Superior temporal gyrus (tissue), 1 donor: ENCODE measurements around the gene CPA3.

Experiments used
- DNase-seq: peaks from one replicate; pipeline ENCODE4 v3.0.0-alpha.2; 2016; ENCODE audit errors: extremely low spot score

Gene CPA3, protein sequence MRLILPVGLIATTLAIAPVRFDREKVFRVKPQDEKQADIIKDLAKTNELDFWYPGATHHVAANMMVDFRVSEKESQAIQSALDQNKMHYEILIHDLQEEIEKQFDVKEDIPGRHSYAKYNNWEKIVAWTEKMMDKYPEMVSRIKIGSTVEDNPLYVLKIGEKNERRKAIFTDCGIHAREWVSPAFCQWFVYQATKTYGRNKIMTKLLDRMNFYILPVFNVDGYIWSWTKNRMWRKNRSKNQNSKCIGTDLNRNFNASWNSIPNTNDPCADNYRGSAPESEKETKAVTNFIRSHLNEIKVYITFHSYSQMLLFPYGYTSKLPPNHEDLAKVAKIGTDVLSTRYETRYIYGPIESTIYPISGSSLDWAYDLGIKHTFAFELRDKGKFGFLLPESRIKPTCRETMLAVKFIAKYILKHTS

DNA sequence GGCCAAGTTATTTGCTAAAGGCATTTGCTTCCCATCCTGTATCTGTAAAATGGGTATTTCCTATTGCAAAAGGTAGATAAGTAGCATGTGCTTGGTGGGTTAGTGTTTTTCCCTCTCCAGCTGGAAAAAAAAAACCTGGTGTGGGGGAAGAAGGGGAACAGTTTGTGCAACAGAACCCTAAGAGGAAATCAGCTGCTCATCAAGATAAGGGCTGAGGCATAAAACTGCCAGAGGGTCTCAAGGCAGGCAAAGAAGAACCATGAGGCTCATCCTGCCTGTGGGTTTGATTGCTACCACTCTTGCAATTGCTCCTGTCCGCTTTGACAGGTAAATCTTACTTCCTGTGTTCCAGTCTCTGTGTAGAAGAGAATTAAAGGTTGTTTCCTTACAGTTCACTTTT, at the start of gene CPA3:
Gene CPA3 (plus strand): TSS at position 248 of the 400 bp plus-strand sequence. CDS start 12 bp downstream, at position 260.
- no peak for DNase-seq

DNA sequence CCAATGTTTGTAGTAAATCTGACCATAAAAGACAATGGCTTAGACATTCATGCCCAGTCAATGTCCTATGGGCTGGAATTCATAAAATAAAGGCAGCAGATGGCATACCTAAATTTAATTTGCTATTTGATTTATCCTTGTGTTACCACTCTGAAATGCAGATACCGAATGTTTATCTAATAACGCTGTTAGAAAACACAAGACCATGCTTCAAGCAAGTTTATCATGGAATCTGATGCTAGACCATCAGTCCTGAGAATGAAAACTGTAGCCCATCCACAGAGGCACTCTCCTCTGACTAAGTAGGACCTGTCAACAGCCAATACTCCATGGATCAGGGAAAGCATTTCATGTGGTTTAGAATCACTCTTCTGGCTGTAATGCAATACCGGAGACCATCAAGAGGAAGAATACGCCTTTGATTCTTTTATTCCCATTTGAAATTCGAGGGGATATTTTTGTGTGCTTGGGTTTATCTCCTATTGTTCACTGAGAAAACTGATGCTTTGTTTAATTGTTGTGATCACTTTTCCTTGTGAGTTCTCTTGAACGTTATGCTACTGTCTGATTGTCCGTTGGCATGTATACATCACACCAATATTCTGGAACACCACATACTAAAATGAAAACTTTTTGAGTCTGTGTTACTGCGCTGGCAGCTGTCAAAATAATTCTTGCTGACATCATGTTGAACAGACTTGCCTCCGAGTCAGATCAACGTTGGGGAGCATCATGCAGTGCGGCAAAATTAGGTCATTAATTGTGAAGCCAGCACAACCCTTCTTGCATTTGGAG, 49.6 kb upstream of the CPA3 start:
- DNase-seq: peak; percentile 60

DNA sequence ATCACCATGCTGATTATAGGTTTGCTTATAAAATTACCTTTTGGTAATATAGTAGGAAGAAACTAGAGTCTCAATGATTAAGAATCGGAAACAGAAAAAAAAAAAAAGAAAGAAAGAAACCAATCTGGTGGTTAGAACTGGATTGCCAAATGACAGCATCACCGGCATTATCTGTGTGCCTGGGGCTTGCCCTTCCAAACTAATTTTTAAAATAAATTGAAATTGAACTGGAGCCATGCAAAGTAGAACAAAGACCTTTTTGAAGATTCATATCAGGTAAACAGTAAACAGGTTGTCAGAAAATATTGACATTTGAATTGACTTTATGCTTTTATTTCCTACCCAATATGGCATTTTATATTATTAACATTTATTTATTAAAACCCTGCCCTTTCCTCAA, 48.7 kb upstream of the CPA3 start:
- DNase-seq: no peak

DNA sequence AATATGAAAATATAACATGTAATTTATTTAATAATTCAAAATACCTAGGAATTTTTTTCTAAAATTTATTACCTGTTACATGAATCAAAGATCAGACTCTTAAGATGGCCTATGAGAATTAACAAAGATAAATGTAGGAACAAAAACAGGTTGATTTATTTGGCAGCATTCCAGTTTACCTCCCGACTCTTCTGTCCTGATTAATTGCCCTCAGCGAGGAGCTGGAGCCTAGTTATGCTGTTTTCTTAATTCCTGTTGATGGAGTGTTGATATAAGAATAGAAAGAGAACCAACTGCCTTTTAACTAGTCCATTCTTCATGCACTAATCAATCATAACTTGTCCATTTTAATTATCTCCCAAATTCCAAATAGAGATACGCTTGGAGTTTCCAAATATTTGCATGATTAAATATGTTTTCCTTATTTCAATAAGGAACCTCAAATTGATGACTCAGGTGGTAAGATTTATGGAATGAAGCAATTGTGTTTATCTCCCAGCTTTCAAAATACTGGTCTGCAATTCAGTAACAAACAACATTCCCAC, 48.0 kb upstream of the CPA3 start:
- DNase-seq: no peak

DNA sequence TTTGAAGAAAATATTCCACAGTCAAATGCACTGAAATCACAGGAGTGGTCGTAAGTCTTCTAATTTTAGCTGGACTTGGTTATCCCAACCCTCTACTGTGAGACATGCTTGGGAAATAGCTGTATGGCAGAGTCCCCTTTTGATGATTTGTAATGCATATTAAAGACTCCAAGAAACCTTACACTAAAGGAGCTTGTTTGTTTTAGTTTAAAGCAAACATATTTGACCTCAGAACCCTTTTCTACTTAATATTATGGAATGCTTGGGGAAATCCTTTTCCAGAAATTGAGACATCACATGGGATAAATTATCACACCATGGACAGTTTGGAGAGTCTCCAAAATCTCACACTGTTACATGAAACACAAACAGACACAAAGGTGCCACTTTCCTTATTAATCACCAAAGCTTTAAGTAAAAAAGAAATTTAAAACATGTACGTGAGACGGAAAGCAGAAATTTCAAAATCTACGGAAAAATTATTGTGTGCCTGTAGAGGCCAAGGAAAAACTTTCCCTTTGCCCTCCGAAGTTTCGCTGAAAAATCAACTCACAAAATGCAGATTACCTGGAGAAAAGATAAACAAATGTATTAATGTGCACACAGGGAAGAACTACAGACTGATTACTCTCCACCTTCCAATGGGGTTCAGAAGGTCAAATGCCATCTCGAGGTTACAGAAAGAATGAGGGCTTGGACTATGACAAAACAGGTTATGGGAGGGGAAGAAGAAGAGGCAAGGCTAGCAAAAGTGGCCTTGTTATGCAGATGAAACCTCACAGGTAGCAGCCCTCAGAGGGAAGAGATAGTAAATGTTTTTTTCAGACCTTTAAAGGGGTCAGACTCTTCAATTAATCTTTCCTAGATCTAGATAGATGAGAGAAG, 44.5 kb upstream of the CPA3 start:
- DNase-seq: no peak

DNA sequence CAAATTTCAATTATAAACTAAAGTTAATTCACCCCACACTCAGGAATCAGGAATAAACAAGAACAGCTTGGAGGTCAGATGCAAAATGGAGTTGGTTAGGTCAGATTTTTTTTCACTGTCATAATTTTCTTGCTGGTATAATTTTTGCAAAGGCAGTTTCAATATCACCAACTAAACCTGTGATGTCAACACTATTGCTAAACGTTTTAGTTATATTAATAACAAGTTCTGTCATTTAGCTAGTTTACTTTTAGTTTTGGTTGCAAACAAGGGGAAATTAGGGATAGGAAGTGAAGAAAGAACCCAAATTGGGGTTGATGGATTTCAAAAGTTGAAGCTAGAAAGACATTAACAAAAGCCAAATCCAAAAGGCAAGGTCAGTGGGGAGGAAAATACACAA, 42.1 kb upstream of the CPA3 start:
- no peak for DNase-seq

DNA sequence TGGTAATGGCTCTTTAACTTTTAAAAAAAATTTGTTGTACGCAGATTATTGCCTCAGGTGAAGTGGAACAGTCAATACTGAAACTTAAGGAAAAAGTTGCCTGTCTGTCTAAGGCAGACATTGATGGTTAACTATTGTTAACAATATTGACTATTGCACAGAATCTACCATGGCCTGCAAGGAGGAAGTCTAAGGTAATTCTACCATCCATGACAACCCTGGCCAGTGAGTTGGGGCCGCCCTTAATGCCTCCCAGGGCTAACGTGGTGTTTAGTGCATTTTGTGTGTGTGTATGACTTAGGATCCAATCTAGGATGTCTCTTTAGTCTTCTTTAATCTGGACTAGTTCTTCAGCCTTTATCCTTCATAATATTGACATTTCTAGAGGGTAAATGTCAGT, 39.6 kb upstream of the CPA3 start:
- DNase-seq: no peak

DNA sequence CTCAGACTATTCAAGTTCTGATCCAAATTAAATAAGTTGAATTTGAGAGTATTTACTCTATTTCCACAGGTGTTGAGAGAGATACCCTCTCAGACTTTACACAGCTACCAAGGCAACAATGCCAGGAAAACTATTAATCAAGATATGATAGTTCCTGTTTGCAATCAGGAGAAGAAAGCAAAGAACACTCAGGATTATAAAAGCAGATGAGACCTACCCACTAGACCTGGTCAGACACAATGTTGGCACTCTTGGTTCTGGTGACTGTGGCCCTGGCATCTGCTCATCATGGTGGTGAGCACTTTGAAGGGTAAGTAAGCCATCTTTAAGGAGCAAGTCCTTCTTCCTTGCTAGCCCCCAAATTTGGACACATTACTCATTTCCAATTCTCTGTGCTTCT, 37.5 kb upstream of the CPA3 start, which contains the start of gene CPB1:
Gene CPB1 (plus strand): TSS at position 227 of the 400 bp plus-strand sequence. CDS start 13 bp downstream, at position 240.
- DNase-seq: no peak

DNA sequence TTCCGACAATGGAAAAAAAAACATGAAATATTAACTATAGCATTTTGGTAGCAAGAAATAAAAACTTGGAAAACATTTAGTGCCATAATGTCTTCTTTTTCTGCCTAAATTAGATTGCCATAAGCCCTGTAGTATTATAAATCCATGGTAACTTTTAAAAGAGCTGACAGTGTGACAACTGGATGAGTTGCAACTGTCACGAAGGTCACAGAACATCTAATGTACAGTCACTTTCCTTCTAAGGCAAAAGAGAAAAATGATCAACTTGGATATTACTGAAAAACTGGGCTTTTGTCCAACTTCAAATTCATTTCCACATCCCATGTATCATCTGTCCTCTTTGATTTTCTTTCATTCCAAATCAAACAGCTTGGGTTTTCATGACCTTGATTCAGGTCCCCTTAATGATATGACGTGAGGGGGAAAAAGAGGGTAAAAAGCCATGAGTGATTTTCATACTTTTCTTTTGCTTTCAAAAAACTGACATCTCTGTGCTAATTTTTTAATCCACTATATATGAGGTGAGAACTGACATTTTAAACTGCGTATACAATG, 36.9 kb upstream of the CPA3 start:
- no peak for DNase-seq

DNA sequence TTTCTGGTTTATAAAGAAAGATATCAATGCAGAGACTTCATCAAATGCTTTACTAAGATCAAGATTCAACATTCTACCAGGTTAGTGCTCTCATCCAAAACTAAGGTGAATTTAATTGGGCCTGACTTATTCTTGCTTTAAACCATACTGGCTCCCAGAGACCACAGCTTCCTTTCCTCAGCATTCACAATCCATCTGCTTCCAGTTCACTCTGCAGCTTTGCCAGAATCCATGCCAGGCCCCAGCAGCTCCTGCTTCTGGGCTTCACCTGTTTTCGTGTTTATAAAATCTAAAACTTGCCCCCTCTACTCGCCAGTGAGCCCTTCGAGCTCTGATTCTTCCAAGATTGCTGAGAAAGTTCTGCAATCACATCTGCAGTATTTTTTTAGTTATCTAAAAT, 35.2 kb upstream of the CPA3 start:
- DNase-seq: no peak

DNA sequence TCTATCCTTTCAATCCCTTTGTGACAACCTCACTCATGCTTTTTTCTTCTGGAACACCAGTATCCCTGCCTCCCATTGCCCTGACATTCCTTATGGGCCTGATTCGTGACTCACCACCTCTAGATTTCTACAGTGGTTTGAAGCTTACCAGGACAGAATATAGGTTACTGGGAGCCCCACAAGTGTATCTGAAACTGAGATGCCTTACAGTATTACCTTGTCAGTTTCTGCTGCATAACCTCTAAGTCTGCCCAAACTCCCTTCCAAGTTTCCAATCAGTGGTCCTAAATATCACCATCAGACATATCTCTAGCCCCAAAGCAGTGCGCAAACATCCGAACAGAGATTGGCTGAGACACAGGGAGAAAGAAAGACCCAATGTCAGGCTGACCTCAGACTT, 31.9 kb upstream of the CPA3 start:
- DNase-seq: no peak

DNA sequence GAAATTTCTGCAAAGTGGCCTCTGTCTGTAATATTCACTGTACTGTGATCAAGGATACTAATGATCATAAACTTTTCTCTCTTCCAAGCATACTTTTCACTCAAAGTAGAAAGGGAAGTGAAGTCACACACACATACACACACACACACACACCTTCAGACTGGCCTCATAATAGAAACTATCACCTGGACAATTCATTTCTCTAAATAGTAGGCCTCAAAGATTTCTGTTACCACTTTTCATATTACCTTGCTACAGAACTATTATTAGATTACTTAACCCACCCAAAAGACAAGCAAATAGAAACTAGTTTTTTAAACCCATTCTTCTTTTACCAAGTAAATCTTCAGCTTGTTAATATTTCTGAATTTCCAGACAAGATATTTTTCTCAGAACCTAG, 25.3 kb upstream of the CPA3 start:
- no peak for DNase-seq

DNA sequence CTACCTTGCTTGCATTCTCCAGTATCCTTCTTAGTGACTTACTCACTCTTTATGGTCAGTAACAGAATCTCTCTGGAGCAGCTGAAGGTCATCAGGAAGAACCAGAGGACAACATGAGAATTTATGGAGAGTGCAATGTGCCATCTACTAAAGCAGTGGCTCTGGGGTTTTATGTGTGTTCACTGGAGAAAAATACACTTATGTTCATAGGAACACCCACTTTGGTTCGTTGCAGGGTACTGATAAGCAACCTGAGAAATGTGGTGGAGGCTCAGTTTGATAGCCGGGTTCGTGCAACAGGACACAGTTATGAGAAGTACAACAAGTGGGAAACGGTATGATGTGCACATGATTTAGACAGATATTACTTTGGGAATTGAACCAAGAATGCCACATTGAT, 24.6 kb upstream of the CPA3 start:
- DNase-seq: no peak

DNA sequence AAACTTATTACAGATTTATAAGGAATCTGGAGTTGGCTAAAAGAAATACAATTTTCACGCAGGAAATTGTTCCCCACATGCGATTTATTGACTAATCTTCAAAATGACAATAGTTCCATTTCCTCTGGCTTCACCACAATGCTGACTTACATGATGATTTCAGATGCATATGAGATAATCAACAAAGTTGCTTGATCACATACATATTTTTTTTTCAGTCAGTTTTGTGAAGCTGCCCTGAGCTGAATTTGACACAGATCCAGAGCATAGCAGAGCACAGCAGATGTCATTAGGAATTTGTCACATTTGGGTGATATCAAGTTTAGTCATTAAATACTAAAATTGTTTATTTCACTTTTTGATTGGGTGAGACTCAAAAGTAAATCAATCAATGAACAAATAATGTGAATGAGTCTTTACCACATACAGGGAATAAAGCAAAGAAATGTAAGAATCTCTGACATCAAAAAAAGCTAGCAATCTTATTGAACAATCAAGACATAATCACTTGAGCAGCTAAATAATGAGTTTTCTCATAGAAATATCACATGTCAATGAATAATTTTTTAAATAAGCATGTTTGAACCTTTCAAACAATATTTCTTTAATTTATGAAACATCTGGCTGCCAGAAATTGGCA, 19.2 kb upstream of the CPA3 start:
- DNase-seq: no peak

DNA sequence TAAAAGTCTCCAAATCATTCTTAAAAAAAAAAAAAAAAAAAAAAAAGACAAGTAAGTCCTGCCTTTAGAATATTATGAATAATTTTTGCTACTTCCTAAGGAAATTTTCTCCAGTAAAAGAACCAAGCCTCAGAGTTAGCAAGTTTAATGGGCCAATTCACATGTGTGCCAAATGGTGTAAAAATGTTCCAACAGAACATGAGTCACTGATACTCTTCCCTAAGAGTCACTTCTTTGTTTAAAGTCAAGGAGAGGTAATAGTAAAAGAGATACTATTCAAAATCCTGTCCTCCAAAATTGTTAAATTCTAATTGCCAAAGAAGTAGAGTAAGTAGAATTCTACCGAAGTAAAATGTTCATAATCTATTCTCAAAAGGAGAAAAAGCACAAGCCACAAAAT, 17.7 kb upstream of the CPA3 start:
- DNase-seq: no peak

DNA sequence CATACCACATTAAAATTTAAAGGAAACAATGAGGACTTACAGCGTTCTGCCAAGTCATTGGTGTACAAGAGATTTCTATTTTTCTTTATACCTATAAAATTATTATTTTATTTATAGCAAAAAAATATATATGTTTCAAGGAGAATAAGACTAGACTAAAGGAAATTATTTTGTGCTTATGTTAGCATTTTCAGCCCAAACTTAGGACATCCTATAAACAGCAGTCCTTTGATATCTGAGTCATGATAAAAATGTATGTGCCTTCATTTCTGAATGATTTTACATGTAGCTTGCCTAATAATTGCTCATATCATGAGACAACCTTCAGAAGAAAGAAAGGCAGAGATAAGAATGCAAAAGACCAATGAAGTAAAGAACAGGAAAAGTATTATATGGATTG, 16.7 kb upstream of the CPA3 start:
- no peak for DNase-seq

DNA sequence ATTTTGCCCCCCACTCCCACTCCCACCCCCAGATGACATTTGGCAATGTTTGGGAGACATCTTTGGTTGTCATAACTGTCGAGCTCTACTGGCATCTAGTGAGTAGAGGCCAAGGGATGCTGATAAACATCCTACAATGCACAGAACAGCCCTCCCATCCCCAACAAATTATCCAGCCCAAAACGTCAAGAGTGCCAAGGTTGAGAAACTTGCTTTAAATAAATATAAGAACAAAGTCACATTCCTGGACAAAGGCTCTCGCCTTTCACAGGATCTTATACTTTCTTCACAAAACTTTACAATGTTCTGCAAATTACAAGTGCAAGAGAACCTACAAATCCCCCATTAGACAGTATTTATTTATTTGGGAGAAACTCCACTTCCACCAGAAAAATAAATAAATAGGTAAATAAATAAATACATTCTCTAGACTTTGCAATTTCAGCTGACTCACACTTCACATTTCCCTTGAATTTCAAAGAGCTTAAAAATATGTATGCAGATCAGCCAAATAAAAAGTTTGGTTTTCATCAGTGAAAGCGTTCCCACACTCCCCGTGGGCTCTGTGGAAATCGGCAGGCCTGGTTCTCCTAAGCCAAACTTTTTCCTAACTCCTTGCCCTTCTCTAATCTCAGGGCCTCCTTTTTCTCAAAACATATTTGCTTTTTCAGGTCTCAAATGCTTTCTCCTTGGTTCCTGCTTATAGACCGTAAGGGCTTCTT, 12.7 kb upstream of the CPA3 start:
- DNase-seq: no peak

DNA sequence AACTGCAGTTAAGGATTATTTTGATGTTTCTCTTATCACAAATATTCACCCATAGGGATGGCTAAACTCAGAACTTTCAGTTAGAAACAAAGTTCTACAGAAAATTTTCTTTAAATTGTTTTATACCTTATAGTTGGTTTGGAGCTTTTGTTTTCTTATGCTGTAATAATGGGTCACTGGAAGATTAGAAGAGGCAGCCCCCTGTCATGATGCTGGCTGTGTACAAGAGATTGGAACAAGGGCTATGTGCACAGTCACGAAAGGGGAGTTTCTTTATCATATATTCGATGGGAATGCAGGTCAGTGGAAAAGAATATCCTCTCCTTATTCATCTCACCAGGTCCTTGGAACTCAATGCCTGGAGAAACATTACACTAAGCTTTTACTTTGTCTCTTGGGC, 12.0 kb upstream of the CPA3 start:
- no peak for DNase-seq

DNA sequence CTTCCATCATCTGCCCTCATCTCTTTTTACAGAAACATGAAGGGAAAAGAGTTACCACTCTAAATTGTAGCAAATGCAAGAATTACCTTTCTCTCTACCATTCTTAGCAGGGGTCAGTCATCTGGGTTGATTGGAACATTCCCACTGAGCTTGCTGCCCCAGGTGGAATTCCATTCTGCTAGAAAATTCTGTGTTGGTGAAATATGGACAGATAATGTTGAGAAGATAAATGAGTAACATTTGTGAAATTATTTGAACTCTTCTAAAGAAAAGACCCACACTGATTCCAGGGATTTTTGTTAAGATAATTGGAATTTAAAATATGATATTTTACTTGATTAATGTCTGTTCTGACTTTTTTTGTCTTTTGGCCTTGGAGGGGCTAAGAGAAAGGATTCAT, 11.0 kb upstream of the CPA3 start:
- no peak for DNase-seq

DNA sequence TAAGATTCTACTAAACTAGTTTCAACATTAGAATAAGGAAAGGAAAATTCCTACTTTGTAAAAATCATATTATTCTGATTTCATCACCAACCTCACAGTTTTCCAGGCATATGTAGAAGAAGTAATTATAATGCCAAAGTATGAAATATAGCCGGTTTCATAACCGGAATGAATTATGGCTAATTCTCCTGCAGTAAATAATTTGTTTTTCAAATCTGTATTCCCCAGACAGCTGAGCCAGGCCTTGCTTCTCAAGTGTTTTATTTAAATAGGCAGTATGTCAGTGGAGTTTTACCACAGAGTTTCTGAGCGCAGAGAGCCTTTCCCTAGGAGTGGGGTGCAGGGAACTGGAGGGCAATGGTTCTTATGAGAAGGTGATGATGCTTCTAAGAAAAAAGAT, 8.7 kb upstream of the CPA3 start:
- DNase-seq: no peak
